T-helper 1 cell treated with Interleukin-12 subunit alpha and Interleukin-12 subunit beta and Interleukin-4 antibody, amounts not matched to agents 30 ng/mL and 1 ng/mL, for 36 hours (primary cell): Measurements from ENCODE around the gene ADGRV1. TPM values are rescaled to one million over a fixed set of nuclear protein-coding genes. Genes with fewer than 3 reads are reported as not detected.
"Not testable (repeated sequence)": the region's sequence is repeated elsewhere in the genome, so short reads cannot be mapped to it uniquely, and the experiment has no call there.

Experiments
- intact Hi-C: fragments of 100-400 bp; cut with micrococcal nuclease; formaldehyde crosslinking; loops from one replicate; pipeline ENCODE4 v1.15.1; 2024
- total RNA-seq: library from RNA; stranded (reverse); gene quantifications from 2 replicates; pipeline ENCODE4 v1.2.3, GENCODE V29; 2022

Gene ADGRV1
- total RNA-seq, 1 donor from 2014 or later, result 0.05 TPM

DNA sequence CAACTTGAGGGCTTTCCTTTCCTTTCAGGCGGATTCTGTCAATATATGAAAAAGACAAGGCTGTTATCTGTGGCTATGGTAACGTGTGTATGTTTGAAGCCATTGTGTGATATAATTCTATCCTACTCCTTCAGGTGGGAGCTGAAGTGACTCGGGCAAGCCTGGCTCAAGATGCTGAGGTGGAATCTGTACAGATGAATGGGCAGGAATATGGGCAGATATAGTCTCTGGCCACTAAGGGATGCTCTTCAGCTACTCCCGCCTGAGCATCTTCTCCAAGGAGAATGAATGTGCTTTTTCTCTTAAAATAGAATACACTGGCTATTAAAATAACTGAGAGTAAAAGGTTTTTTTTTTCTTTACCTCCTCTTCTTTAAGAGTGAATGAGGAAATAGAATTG is 244.8 kb downstream of the ADGRV1 start:
- intact Hi-C loops, result no loop called here

DNA sequence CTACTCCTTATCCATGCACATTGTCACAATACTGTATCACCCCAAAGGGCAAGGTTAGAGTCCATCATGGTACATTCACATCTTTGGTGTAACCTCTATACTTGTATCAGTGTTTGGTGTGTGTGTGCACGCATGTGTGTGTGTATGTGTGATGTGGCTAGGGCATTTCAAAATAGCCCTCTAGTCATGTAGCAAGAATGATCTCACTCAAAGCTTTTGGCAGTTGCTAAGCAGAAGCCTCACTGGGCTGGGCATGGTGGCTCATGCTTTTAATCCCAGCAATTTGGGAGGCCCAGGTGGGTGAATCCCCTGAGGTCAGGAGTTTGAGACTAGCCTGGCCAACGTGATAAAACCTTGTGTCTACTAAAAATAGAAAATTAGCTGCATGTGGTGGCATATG is 245.3 kb downstream of the ADGRV1 start:
- intact Hi-C loops, result no loop called here

- intact Hi-C loops, result no loop called here
Measured at GRCh38 chr5:90807496-90807895, 248.9 kb downstream of the ADGRV1 start.

DNA sequence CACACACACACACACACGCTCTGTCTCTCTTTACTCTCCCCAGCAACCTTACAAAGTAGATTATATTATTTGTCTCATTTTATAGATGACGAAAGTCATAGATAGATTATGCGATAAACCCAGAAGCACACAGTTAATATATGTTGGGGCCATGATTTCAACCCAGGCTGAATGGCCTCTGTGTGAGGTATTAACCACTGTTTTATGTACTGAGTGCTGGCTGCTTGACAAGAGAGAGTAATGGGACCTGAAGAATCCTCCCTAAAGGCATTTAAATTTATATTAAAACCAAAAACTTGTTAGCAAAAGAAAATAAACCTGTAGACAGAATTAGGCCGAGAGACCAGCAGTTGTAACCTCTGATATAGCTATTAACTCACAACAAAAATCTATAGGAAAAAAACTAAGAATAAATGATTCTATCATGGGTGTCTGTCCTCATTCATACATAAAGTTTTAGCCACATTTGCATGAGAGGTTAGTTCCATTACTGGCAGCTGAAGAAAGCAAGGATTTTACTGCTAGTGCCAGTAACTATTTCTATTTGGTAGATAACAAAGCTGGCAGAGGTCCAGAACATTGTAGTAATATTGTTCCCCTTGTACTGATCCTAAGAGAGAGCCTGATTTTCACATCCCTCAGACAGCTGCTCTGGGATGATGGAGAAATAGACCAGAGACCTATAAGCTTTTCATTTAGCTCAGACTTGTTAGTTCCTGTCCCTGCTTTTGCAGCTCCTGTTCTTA is 250.9 kb downstream of the ADGRV1 start:
- intact Hi-C loops, result no loop called here

- intact Hi-C loops, result no loop called here
Measured at GRCh38 chr5:90810211-90810610, 251.6 kb downstream of the ADGRV1 start.

GRCh38 chr5:90813392-90813791 is 254.8 kb downstream of the ADGRV1 start:
- intact Hi-C loops, result no loop called here

GRCh38 chr5:90822062-90822461 is 263.5 kb downstream of the ADGRV1 start:
- intact Hi-C loops, result not testable (repeated sequence)

GRCh38 chr5:90824436-90824835 is 265.8 kb downstream of the ADGRV1 start:
- intact Hi-C loops, result no loop called here

DNA sequence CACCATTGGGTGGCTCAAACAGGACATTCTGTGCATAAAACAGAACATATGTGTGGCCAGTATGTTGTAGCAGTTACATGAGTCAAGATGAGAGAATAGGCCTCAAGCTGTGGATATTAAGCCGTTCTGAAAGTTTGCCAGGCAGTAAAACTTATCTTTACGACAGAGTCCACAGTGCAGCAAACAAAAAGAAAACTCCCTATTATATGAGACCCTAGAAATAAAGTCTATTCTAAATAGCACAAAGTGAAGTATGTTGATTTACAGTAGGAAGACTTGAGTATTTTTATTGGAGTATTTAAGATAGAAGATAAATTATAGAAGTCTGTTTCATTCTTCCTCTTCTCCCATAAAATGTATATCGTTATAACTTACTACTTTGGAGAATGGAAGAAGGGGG is 271.5 kb downstream of the ADGRV1 start:
- intact Hi-C loops, result no loop called here

- intact Hi-C loops, result no loop called here
Measured at GRCh38 chr5:90833753-90834152, 275.2 kb downstream of the ADGRV1 start.

- intact Hi-C loops, result no loop called here
Measured at GRCh38 chr5:90834711-90835110, 276.1 kb downstream of the ADGRV1 start.

DNA sequence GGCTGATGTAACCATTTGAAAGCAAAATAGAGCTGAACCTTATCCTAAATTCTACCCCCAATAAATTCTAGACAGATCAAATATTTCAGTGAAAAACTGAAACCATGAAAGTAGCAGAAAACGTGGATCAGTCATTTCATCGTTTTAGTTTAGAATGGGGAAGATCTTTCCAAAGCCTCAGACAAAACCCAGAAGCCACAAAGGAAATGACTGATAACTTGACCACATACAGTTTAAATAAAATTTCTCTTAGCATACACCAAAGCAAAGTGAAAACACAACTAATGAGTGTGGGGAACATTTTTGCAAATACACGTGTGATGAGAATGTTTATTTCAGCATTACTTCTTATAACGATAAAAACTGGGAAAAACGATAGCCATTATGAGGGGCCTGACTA is 284.8 kb downstream of the ADGRV1 start:
- intact Hi-C loops, result no loop called here

DNA sequence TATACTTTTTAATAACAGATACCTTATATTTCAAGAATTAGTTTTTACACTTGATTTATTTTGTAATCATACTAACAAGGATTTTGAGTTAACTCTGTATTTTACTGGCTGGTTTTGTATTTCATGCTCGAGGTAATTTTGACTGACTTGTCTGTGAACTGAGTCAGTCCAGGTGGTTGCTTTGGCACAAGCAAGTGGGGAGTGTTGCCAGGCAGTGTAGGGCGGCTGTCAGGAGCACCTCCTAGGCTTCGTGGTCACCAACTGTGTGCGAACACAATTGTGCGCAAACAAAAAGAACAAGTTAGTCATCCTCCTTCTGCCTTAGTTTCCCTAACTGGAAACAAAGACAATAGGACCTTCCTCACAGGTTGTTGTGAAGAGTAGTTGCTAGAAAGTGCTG is 286.3 kb downstream of the ADGRV1 start:
- intact Hi-C loops, result no loop called here

- intact Hi-C loops, result no loop called here
Measured at GRCh38 chr5:90845723-90846554, 287.3 kb downstream of the ADGRV1 start.

- intact Hi-C loops, result not testable (repeated sequence)
Measured at GRCh38 chr5:90847606-90848005, 289.0 kb downstream of the ADGRV1 start.

DNA sequence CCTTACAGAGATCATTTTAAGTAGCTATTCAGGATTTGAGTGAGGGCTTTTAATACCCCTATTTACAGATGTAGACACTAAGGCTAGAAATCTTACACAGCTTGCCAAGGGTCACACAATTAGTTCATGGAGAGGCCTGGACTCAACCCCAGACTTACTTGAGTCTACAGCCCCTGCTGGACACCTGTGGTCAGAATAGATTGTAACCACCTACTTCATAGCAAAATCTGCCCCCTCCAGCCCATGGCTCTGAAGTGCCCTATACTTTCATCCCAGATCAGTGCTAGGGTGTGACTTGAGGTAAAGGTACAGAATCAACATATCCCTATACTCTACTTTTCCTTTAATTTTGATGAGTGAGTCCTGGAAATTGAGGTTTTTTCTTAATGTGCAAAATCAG is 291.3 kb downstream of the ADGRV1 start:
- intact Hi-C loops, result no loop called here

GRCh38 chr5:90852531-90852930 is 293.9 kb downstream of the ADGRV1 start:
- intact Hi-C loops, result no loop called here

- intact Hi-C loops, result no loop called here
Measured at GRCh38 chr5:90853750-90854149, 295.2 kb downstream of the ADGRV1 start.

- intact Hi-C loops, result no loop called here
Measured at GRCh38 chr5:90854169-90854568, 295.6 kb downstream of the ADGRV1 start.

DNA sequence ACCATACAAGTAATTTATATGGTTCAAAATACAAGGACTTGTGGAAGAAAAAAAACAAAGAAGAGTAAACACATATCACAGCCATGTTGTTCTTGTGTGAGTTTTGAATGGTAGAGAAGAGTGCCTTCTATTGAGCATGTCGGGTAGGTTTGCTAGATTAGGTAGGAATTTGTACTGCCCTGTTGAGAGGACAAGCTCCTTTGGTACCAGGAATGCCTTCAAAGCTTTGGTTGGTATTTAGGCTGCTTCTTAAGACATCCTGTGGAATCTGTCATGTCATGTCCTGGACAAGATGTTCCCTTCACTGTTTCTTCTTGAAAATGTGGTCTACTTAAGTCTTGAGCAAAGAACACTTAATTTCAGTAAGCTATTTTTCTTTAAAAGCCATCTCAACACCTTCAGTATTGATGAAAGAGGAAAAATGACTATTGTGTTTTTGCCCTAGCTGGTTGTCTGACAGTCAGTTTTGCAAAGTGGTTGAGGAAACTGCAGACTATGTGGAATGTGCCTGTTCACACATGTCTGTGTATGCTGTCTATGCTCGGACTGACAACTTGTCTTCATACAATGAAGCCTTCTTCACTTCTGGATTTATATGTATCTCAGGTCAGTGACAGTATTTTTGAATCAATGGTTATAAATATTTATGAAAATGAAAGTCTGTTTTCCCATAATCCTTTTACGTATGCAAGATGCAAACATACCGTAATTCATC is 296.9 kb downstream of the ADGRV1 start:
- intact Hi-C loops, result no loop called here

DNA sequence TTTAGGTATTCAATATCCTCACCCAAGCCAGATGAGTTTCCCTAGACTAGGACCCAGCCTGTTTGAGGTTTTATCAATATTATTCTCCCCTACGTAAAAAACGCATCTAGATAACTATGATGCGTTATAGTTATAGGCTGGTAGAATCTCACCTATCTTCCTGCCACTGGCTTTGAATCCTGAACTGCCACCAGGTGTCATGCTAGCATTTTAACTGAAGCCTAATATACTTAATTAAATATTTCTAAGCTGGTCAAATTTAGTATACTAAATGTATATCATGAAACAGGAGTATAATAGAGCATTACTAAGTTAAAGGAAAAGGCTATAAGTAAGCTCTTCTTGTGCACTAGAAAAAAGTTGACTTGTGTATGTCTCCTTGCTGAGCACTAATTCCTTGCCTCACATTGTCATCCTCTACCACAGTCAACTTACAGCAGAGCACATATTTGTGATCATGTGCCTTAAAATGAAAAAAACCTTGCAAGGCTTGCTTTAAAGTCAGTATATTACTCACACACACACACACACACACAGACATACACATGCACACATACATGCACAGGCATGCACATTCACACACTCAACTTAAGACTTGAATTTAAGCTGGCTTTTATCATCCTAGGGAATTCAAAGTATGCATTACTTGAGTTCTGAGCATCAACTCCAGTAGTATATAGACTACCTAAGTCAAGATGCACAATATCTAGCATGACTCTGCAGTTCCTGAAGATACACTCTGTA is 303.4 kb downstream of the ADGRV1 start:
- intact Hi-C loops, result loop anchor here (10.0 kb wide), 2 partner anchors 243 to 783 kb away; no protein-coding TSS in a partner anchor
